A549 (cell line): ENCODE results near the gene FBXO47.
"Not testable (repeated sequence)": the region's sequence is repeated elsewhere in the genome, so short reads cannot be mapped to it uniquely, and the experiment has no call there.

Source experiments
- CTCF ChIP-seq: fragments of >200 bp; sonication (Bioruptor Twin); formaldehyde crosslinking; IDR thresholded peaks from 3 replicates; pipeline ENCODE4 v1.5.1; 2016
- HOXA7 ChIP-seq: fragments of 250-450 bp; sonication (Bioruptor Pico); IDR thresholded peaks from 2 replicates; pipeline ENCODE4 v1.5.0; 2020; ENCODE audit warnings: mild to moderate bottlenecking, moderate library complexity
- MYC ChIP-seq: IDR thresholded peaks from 2 replicates; pipeline ENCODE4 v1.6.1; 2012; ENCODE audit warnings: mild to moderate bottlenecking, inconsistent platforms, low read length, improper control_type of control experiment, borderline replicate concordance
- POLR2A ChIP-seq: IDR thresholded peaks from 2 replicates; pipeline ENCODE4 v1.6.1; 2012; ENCODE audit warnings: mild to moderate bottlenecking, low read length
- RAD21 ChIP-seq, 2 experiments: fragments of >200 bp in 1 of 2; sonication (Bioruptor Twin) in 1 of 2; formaldehyde crosslinking in 1 of 2; IDR thresholded peaks in 1 of 2; conservative IDR thresholded peaks in 1 of 2; 2 replicates in 1 of 2; 3 replicates in 1 of 2; pipeline ENCODE4 v1.6.1; 2012 to 2018; ENCODE audit warnings: inconsistent platforms in 1 of 2

GRCh38 chr17:38953800-38954199 lies 13.4 kb downstream of the FBXO47 start:
- not testable (repeated sequence) for TF ChIP-seq CTCF; RAD21 (conservative IDR thresholded peaks at IDR 0.05 in 1 of 2, IDR thresholded peaks at IDR 0.05 in 1 of 2); MYC; HOXA7; POLR2A
